NCI-H1092 (cell line): ENCODE data around the gene SMYD3.
A peak's percentile ranks its signal among the peaks of the same experiment; 100 is the strongest.

ENCODE experiments used
- DNase-seq: peaks from one replicate; lab custom pipeline; 2025; lab: John Stamatoyannopoulos, UW

SMYD3 gene

DNA sequence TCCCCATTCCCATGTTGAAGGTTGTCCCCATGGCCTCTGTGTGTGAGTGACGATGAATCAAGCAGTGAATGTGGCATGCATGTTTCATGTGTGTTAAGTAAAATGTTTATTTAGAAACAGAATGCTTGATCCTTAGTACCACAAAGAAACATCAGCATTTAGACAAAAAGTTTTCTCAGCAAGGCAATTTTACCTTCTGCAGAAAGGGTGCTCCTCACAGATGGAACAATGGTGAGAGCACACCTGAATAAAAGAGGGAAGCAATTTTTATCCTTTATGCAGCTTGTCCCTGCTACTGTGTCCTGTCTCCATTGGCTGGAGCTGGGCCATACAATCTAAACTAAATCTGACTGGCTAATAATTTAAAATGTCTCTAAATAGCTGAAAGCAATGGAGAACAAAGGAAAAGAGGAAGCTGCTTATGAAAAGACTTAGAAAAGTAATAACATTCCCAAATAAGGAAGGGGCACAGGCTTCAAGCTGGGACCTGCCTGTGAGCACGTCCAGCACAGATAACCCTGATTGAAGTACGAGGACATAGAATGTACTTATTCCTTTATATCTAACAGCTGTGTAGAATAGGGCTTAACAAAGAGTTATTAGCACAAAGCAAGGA, 8.4 kb upstream of the SMYD3 start:
- no peak for DNase-seq

DNA sequence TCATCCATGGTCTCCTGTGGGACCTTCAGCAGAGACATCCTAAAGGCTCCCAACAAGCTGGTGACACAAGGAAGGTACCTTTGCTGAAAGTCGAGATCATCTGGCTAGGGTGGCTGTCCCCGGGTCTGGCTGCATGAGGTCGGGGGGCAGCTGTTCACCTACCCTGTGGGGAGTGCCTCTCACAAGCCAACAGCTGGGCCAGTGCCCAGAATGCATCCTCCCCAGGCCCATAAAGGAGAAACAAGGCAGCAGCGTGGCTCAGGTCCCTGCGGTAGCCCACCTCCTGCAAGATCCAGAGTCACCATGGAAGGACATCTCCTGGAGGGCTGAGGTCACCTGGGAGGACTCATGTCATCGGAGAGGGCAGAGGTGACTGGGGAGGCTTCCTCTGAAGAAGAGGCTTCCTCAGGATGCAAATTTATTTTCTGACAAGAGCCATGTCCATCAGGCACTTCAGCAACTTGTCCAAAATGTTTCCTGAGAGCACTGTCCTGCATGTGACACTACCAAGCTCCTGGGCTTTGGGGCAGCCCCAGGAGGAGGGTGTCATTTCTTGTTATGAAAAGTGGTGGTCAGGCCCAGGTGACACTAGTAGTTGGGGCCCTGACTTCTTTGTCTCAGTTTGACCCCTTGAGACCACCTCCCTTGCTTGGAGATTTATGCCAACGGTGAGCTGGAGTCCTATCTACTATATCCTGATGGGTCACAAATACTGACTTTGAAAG, 6.7 kb upstream of the SMYD3 start:
- no peak for DNase-seq

DNA sequence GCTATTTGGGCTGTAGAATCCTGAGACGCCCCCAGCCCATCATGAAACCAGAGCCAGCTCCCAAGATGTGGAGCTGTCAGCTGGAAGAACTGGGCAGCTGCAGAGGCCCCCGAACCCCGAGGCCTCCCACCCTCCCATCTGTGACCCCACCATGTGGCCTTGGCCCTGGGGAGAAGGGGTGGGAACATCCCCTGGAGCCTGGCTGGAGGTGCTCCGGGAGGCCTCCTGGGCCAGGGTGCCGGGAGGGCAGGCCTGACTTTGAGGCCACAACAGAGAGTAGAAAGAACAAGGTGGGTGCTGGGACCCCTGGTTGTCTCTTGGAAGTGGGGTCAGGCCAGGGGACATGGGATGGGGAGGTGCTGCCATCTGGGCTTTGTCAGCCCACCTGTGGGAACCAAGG, 6.0 kb upstream of the SMYD3 start:
- DNase-seq, result no peak

DNA sequence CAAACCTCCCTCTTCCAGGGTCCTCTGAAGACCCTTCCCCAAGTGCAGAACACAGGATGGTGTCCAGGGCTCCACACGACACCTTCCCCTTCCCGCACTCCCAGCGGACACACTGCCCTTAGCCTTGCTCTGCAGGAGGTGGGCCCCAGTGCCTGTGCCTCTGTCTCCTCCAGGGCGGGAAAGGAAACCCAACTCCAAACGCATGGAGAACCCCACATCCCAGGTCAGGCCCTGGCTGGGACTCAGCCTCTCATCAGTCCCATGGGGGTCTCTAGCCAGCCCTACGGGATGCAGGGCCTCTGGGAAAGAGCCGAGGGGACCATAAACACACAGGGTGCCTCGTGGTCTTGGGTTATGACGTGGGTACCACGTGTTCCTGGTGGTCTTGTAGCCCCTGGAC, 5.6 kb upstream of the SMYD3 start:
- DNase-seq, result no peak

DNA sequence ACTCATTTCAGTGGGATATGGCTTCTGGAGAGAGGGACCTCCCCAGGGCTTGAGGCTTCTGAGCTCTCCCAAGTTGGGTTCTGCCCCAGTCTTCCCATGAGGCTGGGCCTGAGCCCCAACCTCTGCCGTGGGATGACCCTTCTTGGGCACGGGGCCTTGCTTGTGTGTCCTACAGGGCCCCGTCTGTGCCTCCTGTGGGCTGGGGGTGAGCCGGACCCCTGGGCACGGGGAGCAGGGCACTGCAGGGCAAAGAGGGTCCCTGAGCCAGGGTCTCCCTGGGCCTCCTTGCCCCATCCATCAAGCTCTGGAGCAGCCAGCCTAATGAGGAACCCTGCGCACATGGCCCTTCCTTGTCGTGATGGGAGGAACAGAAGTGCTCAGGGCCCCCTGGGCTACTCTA, 5.2 kb upstream of the SMYD3 start:
- DNase-seq, result no peak

DNA sequence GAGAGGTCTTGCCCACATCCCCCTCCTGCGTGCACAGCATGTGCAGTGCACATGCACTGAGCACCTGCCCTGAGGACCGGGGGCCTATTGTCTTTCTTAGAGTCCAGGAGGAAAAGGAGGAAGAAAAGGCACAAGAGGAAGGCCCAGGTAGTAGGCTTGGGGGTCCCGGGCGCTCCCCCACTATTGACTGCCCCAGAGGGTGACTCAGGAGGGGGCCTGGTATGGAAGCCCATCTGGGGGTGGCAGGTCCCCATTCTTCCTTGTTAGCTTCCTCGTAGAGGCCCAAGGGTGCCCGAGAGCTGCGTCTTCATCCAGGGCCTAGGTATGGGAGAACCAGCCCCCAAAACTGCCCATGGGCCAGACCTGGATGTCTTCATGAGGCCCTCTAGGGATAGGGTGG, 4.1 kb upstream of the SMYD3 start:
- DNase-seq, result no peak

DNA sequence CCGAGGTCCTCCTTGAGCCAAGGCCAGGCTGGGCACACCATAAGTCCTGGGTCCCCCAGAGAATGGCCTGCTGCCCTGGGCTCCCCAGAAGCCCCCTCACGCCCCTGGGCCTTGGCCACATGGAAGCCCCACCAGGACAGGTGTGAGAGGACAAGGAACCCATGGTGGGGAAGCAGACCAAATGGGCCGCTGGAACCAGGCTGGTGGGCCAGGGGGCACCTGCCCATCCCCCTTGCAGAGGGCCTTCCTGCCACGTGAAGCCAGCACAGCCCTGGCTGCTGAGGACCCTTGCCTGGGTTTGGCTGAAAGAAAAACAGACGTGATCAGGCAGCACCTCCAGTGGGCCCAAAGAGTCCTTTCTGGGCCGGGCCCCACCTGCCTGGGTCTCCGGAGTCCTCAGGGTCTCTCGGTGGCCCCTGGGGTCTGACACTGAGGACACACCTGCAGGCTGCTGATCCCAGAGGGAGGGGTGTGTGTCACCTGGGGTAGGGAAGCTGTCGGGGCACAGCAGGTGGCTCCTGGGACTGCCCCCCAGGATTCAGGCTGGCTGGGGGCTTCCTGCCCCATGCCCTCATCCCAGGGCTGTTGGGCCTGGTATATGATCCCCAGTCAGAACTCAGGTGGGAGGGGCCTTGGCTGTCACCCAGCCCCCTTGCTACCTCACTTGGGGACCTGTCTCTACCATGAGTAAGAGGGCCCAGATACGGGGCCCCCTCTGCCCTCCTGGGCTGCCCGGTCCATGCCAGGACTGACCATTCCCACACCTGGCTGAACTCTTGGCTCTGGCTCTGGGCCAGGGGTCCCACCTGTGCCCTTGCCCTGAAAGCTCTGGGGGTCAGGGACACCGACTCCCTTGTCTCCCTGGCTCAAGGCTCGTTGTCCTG, 3.3 kb upstream of the SMYD3 start:
- no peak for DNase-seq

DNA sequence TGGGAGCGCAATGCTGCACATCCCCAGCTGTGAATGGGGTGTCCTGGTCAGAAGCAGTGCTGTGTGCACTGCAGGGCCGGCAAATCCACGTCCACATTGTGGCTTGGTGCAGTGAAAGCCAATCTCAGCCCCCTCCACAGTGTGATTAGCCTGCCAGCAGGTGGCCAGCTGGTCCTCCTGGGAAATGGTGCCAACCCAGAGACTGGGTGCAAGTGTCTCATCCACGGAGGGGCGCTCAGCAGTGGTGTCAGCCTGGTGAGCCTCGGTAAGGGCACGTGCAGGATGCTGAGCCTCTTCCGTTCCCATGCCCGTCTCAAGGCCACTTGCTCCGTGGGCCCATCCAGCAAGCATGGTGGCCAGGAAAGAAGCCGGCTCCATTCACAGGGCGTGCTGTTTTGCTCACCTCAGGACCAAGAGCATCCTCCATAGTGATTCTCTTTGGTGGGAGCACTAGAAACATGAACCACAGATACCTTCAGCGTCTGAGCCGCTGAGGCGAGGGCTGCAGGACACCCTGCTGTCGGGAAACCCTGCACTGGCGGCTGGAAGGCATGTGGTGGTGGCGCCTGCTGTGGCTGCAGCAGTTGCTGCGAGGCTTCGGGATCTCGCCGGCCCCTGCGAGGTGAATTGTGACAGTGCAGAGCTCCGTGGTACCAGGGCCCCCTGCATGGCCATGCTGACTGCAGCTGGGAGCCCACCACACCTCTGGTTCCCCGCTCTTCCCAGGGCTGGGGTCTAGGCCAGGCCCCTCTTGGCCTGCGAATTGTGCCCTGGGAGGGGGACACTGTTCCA, 2.0 kb upstream of the SMYD3 start:
- DNase-seq, result no peak

DNA sequence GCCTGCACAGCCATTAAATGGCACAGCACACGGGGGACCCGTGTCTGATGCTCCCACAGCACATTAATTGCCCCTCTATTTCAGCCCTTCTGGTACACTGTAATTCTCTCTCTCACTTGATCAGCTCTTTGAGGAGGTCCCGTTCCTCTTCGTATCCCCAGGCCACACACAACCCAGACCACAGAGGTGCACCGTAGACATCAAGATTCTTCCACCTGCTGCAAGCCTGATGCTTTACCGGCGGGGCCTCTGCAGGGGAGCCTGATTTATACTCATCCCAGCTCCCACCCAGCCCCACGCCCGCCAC, 759 bp downstream of the SMYD3 start:
- DNase-seq, result no peak

DNA sequence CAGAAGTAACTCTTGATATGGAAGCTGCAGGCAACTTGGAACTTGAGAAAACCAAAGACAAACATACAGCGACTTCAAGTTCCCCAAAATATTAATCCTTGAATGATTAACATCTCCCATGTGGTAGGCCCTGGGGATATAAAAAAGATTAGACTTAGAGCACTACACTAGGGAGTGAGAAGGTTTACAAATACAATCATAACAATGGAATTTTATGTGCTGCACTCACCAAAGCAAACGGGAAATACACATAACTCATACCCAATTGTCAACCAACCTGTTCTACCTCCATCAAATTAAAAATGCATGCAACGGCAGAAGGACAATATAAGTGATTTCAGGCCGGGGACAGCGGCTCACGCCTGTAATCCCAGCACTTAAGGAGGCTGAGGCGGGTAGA, 3.7 kb downstream of the SMYD3 start:
- DNase-seq, result no peak

DNA sequence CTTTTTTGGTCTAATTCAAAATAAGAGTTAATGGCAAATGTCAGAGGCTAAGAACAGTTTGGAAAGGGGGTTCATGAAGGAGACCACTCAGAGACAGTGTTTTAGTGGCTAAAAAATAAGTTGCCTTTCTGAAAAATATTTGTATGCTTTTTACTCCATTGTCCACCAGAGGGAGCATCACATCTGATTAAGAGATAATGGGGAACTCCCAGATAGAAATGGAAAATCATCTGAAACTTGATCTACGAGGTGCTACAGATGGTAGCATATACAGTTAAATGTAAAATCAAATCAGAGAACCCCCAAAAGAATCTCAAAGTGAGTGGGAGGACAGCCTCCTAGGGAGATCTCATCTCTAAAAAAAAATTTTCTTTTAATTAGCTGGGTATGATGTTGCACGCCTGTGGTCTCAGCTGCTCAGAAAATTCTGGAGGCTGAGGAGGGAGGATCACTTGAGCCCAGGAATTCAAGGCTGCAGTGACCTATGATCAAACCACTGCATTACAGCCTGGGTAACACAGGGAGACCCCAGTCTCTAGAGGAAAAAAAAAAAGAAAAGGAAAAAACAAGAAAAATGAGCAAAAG, 9.7 kb downstream of the SMYD3 start:
- peak; percentile 76 for DNase-seq

DNA sequence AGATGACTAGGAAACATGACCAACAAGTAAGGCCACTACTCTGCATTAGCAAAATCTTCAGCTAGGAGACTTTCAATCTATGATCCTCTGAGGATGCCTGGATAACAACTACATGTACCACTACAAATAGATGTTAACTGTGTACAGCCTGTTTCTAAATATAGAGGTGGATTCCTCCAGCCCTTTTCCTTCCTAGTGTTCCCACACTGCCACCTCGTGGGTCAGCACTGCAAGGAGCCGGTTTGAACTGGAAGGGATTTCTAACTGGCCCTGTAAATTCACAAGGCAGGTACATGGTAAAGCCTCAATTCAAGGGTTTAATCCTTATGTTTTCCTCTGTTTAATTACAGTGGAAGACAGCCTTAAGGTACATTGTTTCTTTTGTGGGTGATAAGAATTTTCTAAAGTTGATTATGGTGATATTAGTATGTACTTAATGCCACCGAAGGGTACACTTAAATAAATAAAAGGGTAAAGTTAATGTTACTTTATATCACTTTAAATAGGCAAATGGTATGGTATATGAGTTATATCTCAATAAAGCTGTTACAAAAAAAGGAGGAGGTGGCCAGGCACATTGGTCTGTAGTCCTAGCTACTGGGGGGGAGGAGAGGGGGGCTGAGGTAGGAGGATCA, 14.4 kb downstream of the SMYD3 start:
- peak; percentile 35 for DNase-seq

DNA sequence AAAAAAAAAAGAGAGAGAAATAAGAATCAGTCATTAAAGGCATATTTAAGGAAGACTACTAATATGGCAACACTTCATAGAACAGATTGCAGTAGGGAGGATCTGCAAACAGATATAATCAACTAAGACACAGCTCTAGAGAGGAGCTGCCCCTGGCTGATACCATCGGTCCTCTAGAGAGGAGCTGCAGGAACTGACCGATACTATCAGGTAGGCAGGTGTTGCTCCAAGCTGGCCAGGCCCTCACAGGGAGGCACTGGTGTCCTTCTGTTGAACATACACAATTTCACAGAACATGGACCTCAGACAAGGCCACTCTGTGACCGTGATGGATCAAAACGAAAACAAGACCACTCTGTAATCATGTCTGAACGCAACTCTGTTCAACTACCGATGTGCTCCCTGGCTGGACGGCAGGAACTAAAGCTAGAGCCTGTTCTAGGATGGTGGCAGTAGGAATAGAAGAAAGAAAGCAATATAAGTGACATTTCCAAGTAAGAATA, 15.5 kb downstream of the SMYD3 start:
- no peak for DNase-seq

DNA sequence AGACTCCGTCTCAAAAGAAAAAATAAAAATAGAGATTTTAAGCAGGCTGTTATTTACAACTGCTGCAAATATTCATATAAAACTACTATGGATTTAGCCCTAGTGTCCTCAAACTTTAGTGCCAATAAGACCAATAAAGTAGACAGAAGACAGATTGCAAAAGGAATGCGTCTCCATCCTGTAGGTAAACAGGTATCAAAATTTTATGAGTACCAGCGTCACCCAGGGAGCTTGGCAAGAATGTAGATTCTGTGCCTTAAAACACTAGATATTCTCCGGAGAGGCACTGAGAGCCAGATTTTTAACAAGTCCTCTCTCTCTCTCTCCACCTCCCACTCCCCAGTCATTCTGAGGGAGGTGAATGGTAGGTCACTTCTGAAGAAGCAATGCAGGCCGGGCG, 18.4 kb downstream of the SMYD3 start:
- no peak for DNase-seq

DNA sequence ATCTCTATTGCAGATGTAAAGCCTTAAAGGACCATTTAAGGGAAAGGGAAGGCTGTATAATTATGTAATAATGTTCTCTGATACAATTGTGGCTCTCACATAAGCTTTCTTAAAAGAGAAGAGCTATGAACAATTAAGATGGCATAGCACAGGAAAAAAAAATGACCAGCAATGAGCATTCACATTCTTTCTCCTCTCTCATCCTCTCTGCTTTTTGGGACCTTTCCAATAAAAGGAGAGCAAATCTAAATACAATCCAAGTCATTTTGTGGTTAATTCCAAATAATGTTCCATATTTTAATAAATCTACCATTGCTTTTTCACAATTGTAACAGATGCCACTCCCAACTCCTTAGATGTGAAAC, 23.5 kb downstream of the SMYD3 start:
- no peak for DNase-seq

DNA sequence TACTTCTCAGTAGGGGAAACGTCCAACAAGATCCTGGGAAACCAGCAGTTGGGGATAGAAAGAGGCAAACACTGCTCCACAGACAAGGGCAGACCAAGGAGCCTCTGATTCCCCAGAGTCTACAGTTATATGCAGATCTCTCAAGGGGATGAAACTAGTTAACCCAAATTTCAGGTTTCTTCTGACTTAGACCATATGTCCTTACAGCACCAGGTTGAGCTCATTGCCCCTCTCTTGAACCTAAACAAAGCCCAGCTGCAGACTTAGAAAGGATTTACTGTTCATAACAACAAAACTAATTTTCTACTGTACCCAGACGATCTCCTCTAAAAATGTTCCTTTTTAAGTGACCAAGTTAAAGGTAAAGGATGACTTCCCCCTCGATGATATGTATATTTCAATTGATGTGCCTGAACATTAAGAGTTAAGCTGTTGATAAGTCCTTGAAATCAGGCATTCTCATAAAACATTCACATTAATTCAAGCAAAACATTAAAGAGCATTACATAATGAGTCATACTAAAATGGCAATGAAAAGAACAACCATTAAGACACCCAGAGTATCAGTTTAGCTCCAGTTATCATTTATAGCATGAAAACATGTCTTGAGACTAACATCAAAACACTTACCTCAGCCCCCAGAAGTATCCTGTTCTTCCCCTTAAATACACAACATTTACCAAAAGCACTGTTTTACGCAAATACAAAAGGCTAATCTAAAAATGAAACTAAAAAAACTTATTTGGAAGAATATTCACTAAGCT, 24.1 kb downstream of the SMYD3 start:
- no peak for DNase-seq

DNA sequence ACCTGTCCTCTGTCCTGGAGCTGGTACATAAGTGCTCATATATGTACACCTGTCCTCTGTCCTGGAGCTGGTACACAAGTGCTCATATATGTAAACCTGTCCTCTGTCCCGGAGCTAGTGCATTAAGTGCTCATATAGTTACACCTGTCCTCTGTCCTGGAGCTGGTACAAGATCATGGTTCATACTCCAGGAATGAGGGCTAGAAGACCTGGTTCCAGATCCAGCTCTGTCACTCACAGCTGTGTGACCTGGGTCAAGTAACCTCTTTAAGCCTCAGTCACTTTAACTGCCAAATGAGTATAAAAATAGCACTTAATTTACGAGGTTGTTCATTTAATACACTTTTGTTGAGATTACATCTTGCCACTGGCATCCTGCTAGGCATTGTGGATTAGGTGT, 28.0 kb downstream of the SMYD3 start:
- DNase-seq, result no peak

DNA sequence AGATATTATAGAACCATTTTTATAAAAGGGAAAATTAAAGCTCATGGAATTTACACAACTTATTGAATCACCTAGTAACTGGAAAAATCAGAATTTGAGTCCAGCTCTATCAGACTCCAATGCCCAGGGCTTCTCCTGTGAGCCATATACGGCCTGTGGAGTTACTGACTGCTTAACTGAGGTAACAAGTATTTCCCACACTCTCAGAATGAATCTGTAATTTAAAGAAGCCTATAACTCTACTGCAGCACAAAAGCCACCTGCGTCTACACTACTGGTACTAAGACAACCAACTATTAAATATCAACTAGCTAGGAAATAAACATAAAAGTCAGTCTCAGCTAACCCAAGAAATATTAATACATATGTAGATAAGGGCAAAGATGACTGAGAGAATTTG, 29.4 kb downstream of the SMYD3 start:
- no peak for DNase-seq

DNA sequence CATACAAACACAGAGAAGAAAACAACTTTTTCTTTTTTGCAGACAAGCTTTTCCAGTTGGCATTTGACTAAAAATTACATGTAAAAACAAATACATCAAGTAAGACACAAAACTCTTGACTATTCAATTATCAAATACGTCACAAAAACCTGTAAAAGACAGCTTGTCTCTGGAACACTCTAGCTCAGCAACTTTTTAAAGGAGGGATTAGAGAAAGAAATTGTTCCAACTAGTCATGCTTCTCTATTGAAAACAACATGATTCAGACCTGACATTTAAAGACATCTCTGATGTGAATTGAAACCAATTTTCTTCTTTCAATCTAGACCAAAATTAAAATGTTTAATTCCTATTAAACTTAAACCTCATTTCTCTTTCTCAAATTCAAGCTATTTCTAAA, 30.3 kb downstream of the SMYD3 start:
- no peak for DNase-seq

DNA sequence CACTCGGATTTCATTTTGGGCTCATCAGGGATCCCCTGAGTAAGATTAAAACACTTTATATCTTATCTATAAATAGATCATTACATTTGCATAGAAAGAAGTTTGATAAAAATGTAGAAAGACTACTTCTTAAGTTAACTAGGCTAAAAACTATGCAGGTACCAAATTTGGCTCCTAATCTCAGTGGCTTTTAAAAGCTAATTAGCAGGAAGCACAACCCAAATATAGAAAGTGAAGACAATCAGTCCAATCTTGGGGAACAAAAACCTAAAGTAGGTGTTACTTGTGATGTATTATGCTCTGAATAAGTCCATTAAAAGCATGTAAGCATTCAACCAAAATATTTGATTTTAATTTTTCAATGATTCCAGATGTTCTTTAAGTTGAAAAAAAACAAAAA, 35.4 kb downstream of the SMYD3 start:
- no peak for DNase-seq

DNA sequence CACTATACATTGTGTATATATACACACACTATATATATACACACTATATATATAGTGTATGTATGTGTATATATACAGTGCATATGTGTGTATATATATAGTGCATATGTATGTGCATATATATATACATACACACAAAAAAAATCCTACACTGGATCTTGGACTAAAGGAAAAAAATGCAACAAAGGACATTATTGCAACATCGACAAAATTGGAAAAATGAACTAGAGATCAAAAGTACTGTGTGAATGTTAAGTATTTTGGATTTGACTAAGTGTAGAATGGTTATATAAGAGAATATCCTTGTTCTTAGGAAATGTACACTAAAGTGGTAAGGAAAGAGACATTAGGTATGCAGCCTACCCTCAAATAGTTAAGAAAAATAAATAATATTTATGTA, 36.5 kb downstream of the SMYD3 start:
- no peak for DNase-seq
